ENCODE measurements around the gene PRPF18.

Gene PRPF18

GRCh38 chr10:13649844-13650520 lies 63.2 kb downstream of the PRPF18 start:
- Histone ChIP-seq H3K36me3 (ENCODE audit: insufficient read depth, low read length) (peaks cover 93% of the 10 kb centered on the region), H3K27ac (ENCODE audit: low read depth, low read length) (no peak overlapping the region), H3K4me1 (ENCODE audit: insufficient read depth, low read length) (no peaks in the 10 kb centered on the region), H3K4me3 (ENCODE audit: low read depth in 1 of 2, low read length in 2 of 2) (no peak overlapping the region), H3K9me3 (ENCODE audit: low read length) (no peaks in the 10 kb centered on the region), H3K27me3 (ENCODE audit: control insufficient read depth in 1 of 2, insufficient read depth in 2 of 2, low read length in 2 of 2) (no peaks in the 10 kb centered on the region), H3K9ac (ENCODE audit: low read length) (no peak overlapping the region)

DNA sequence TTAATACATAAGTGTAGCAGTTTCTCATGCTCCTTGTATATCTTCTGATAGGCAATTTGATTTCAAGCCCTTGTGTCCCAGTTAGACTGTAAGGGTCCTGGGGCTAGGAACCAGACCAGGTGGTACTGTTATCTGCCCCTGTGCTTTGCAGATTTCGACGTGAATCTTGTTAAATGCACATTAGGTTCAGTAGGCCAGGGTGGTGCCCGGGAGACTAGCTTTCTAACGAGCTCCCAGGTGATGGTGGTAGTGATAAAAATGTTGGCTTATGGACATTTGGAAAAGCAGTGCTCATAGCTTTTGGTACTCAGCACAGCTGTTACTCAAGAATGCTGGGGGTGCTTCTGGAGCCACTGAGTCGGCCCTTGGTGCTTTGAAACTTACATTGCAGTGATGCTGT lies 64.2 kb downstream of the PRPF18 start:
- no peak overlapping the region for H3K27ac ChIP-seq (ENCODE audit: low read depth, low read length)
- peaks cover 96% of the 10 kb centered on the region for H3K36me3 ChIP-seq (ENCODE audit: insufficient read depth, low read length)
- no peaks in the 10 kb centered on the region for H3K27me3 ChIP-seq (ENCODE audit: control insufficient read depth in 1 of 2, insufficient read depth in 2 of 2, low read length in 2 of 2)
- no peak overlapping the region for H3K9ac ChIP-seq (ENCODE audit: low read length)
- no peak overlapping the region for H3K4me3 ChIP-seq (ENCODE audit: low read depth in 1 of 2, low read length in 2 of 2)
- H3K9me3 ChIP-seq (ENCODE audit: low read length), result no peaks in the 10 kb centered on the region
- H3K4me1 ChIP-seq (ENCODE audit: insufficient read depth, low read length), result no peaks in the 10 kb centered on the region

DNA sequence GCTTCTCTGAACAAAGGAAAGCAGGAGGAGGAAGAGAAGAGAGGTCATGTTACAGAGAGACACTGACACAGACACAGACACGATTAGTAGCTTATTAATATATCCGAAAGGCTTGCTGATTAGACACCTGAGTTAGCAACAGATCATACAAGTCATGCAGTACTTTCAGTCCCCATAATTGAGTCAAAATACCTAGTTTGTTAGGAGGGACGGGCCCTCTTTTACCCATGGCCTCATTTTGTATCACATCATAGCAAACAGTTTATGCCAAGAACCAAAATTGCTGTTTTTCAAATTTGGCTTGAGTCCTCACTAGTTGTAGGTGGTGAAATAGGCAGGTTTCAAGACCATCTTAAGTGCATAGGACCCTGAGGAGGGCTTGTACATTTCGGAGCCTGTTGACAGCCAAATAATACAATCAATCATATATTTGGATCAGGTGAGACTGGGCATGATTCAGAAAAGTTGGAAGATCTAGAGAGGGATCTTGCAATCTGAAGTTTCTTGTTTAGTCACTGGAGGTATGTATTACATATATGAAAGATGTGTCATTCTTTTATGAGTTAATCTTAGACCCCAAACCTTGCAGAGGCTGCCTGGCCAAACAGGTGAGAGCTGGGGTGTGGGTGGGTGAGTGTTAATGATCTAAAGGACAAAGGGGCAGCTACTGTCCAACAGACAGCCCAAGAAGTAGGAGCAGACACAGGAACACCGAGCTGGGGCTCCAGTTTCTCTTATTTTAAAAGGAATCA lies 65.4 kb downstream of the PRPF18 start:
- Histone ChIP-seq H3K9me3 (ENCODE audit: low read length) (no peaks in the 10 kb centered on the region), H3K9ac (ENCODE audit: low read length) (no peak overlapping the region), H3K27me3 (ENCODE audit: control insufficient read depth in 1 of 2, insufficient read depth in 2 of 2, low read length in 2 of 2) (no peaks in the 10 kb centered on the region), H3K4me3 (ENCODE audit: low read depth in 1 of 2, low read length in 2 of 2) (no peak overlapping the region), H3K27ac (ENCODE audit: low read depth, low read length) (no peak overlapping the region), H3K36me3 (ENCODE audit: insufficient read depth, low read length) (peaks cover 90% of the 10 kb centered on the region), H3K4me1 (ENCODE audit: insufficient read depth, low read length) (no peaks in the 10 kb centered on the region)

GRCh38 chr10:13652860-13653259 lies 66.1 kb downstream of the PRPF18 start:
- Histone ChIP-seq H3K9ac (ENCODE audit: low read length) (no peak overlapping the region), H3K27me3 (ENCODE audit: control insufficient read depth in 1 of 2, insufficient read depth in 2 of 2, low read length in 2 of 2) (no peaks in the 10 kb centered on the region), H3K4me1 (ENCODE audit: insufficient read depth, low read length) (no peaks in the 10 kb centered on the region), H3K27ac (ENCODE audit: low read depth, low read length) (no peak overlapping the region), H3K4me3 (ENCODE audit: low read depth in 1 of 2, low read length in 2 of 2) (no peak overlapping the region), H3K36me3 (ENCODE audit: insufficient read depth, low read length) (peaks cover 86% of the 10 kb centered on the region), H3K9me3 (ENCODE audit: low read length) (no peaks in the 10 kb centered on the region)

- H3K36me3 ChIP-seq (ENCODE audit: insufficient read depth, low read length), result peaks cover 73% of the 10 kb centered on the region
- H3K27me3 ChIP-seq (ENCODE audit: control insufficient read depth in 1 of 2, insufficient read depth in 2 of 2, low read length in 2 of 2), result no peaks in the 10 kb centered on the region
- peaks cover 5% of the 10 kb centered on the region for H3K4me1 ChIP-seq (ENCODE audit: insufficient read depth, low read length)
- H3K9ac ChIP-seq (ENCODE audit: low read length), result no peak overlapping the region
- no peaks in the 10 kb centered on the region for H3K9me3 ChIP-seq (ENCODE audit: low read length)
- no peak overlapping the region for H3K4me3 ChIP-seq (ENCODE audit: low read depth in 1 of 2, low read length in 2 of 2)
- no peak overlapping the region for H3K27ac ChIP-seq (ENCODE audit: low read depth, low read length)
Observed at GRCh38 chr10:13654118-13654830, 67.5 kb downstream of the PRPF18 start.

DNA sequence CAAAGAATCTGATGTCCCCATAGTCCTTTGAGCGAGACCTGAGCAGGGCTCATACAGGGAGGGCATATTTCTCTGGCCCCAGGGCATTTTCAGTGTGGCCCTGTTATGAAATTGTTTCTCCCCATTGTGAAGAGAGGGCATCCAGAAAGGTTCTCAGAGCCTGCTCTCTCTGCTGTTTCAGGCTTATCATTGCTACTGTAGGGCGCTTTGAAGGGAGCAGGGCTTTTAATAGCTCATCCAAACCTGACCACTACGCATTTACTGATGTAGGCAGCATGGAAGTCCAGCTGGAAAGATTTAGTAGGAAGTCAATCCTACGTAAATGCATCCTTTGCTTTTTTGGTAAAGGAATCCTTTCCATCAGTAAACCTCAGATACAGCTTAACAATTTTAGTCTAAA lies 68.1 kb downstream of the PRPF18 start:
- no peaks in the 10 kb centered on the region for H3K9me3 ChIP-seq (ENCODE audit: low read length)
- H3K27me3 ChIP-seq (ENCODE audit: control insufficient read depth in 1 of 2, insufficient read depth in 2 of 2, low read length in 2 of 2), result no peaks in the 10 kb centered on the region
- no peak overlapping the region for H3K4me3 ChIP-seq (ENCODE audit: low read depth in 1 of 2, low read length in 2 of 2)
- H3K4me1 ChIP-seq (ENCODE audit: insufficient read depth, low read length), result peaks cover 10% of the 10 kb centered on the region
- no peak overlapping the region for H3K9ac ChIP-seq (ENCODE audit: low read length)
- no peak overlapping the region for H3K27ac ChIP-seq (ENCODE audit: low read depth, low read length)
- H3K36me3 ChIP-seq (ENCODE audit: insufficient read depth, low read length), result peaks cover 67% of the 10 kb centered on the region

DNA sequence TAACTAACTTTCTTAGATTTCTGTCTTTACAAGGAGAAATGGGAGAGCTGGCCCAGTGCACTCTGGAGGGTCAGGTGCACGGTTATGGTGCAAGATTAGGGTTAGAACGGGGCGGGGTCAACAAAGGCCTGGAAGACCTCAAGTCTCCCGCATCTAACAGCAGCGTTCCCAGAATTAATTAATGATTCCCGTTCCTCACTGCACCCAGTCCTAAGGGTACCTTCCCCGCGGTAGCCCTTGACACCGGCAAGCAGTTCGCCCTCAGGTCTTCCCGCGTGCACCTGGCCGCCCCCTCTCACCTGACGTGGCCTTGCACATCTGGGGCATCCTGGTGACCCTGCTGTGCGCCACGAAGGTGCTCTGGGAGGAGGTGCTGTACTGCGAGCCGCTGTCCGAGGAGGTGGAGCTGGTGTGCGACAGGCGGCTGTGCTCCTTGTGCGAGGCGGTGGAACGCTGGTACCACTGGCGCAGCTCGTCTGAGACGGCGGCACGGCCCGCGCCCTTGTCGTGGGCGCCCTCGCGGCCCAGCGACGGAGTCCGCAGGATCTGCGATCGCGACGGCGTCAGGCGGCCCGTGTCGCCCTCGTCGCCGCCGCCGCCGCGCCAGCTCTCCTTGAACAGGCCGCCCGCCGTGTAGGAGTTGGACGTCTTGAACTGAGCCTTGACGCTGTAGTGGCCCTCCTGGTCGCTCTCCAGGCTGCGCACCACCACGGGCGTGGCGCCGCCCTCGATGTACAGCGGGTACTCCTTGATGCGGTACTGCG lies 69.8 kb downstream of the PRPF18 start:
- no peaks in the 10 kb centered on the region for H3K27me3 ChIP-seq (ENCODE audit: control insufficient read depth in 1 of 2, insufficient read depth in 2 of 2, low read length in 2 of 2)
- H3K9me3 ChIP-seq (ENCODE audit: low read length), result no peaks in the 10 kb centered on the region
- no peak overlapping the region for H3K27ac ChIP-seq (ENCODE audit: low read depth, low read length)
- H3K9ac ChIP-seq (ENCODE audit: low read length), result no peak overlapping the region
- H3K4me1 ChIP-seq (ENCODE audit: insufficient read depth, low read length), result peaks cover 16% of the 10 kb centered on the region
- no peak overlapping the region for H3K4me3 ChIP-seq (ENCODE audit: low read depth in 1 of 2, low read length in 2 of 2)
- peaks cover 53% of the 10 kb centered on the region for H3K36me3 ChIP-seq (ENCODE audit: insufficient read depth, low read length)

DNA sequence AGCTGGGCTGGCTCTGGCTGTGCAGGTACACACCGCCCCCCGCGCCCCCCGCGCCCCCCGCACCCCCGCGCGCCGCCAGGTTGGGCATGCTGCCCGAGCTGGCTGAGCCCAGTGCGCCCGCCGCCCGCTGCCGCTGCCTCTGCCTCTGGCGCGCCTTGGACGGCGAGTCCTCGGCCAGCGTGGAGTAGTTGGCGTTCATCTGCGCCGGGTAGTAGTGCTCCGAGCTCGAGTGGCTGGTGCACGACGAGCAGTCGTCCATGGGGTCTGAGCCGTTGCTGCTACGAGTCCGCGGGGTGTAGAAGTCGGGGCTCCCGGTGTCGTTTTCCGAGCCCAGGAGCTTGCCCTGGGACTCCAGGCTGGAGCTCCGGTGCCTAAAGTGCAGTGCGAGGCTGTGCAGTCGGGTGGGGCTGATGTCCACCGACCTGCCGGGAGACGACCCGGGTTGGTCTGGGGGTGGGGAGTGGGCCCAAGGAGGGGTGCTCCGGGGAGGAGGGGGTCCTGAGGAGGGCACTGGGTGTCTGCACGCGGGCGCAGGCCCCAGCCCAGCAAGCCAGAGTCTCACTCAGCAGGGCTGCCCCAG lies 70.4 kb downstream of the PRPF18 start:
- Histone ChIP-seq H3K27ac (ENCODE audit: low read depth, low read length) (no peak overlapping the region), H3K4me1 (ENCODE audit: insufficient read depth, low read length) (peaks cover 16% of the 10 kb centered on the region), H3K9me3 (ENCODE audit: low read length) (no peaks in the 10 kb centered on the region), H3K27me3 (ENCODE audit: control insufficient read depth in 1 of 2, insufficient read depth in 2 of 2, low read length in 2 of 2) (no peaks in the 10 kb centered on the region), H3K9ac (ENCODE audit: low read length) (no peak overlapping the region), H3K4me3 (ENCODE audit: low read depth in 1 of 2, low read length in 2 of 2) (no peak overlapping the region), H3K36me3 (ENCODE audit: insufficient read depth, low read length) (peaks cover 53% of the 10 kb centered on the region)

GRCh38 chr10:13658264-13658663 lies 71.5 kb downstream of the PRPF18 start:
- Histone ChIP-seq H3K9ac (ENCODE audit: low read length) (no peak overlapping the region), H3K27me3 (ENCODE audit: control insufficient read depth in 1 of 2, insufficient read depth in 2 of 2, low read length in 2 of 2) (no peaks in the 10 kb centered on the region), H3K36me3 (ENCODE audit: insufficient read depth, low read length) (peaks cover 53% of the 10 kb centered on the region), H3K4me3 (ENCODE audit: low read depth in 1 of 2, low read length in 2 of 2) (no peak overlapping the region), H3K9me3 (ENCODE audit: low read length) (no peaks in the 10 kb centered on the region), H3K27ac (ENCODE audit: low read depth, low read length) (no peak overlapping the region), H3K4me1 (ENCODE audit: insufficient read depth, low read length) (peaks cover 16% of the 10 kb centered on the region)

DNA sequence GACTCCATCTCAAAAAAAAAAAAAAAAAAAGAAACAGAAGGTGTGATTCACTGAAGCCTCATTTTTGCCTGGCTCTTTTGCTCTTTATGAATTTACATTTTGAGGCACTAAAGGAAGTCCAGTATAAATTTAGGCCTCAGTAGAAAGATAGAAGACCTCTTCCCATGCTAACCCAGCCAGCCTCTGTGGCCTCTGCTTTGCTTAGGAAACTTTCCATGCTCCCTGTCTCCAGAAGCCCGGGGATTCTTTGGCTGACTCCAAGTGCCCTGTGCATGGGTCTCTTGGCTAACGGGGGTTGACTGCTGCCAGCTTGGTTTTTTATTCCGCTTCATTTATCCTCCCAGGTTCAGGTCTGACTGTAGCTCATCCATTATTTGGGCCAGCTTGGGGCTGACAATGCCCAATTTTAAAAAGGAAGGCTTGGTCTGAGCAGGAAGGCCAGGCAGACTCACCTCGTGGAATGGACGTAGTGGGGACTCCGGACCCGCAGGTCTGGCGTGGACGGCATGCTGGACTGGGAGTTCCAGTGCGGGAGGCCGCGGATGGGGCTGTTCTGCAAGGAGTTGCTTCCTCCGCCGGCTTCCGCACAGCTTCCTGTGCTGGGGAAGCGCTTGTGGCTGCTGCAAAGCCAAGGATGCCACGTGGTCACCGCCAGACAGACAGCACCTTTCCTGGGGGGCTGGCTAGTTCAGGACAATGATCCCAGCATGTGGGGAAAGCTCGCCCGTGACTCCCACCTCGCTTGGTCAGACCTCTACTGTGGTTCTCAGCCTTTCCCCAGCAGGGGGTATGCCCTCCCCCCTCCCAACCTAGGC lies 72.3 kb downstream of the PRPF18 start:
- Histone ChIP-seq H3K9ac (ENCODE audit: low read length) (no peak overlapping the region), H3K9me3 (ENCODE audit: low read length) (no peaks in the 10 kb centered on the region), H3K4me1 (ENCODE audit: insufficient read depth, low read length) (peaks cover 16% of the 10 kb centered on the region), H3K36me3 (ENCODE audit: insufficient read depth, low read length) (peaks cover 53% of the 10 kb centered on the region), H3K27ac (ENCODE audit: low read depth, low read length) (peak overlapping the region; percentile 48), H3K4me3 (ENCODE audit: low read depth in 1 of 2, low read length in 2 of 2) (no peak overlapping the region), H3K27me3 (ENCODE audit: control insufficient read depth in 1 of 2, insufficient read depth in 2 of 2, low read length in 2 of 2) (no peaks in the 10 kb centered on the region)
